MM.1S (cell line): ENCODE data around the gene NANOS3.

Source experiments
- EZH2phosphoT487 ChIP-seq: fragments of 300-600 bp; sonication (generic); IDR thresholded peaks from 2 replicates; pipeline ENCODE4 v1.6.1; 2018; ENCODE audit warnings: antibody characterized with exemption, low read length
- TF ChIP-seq, protein P1 (sequence below): fragments of 300-600 bp; sonication (generic); IDR thresholded peaks from 2 replicates; pipeline ENCODE4 v1.5.1; 2016; ENCODE audit warnings: antibody characterized with exemption, low read length, mixed read lengths

DNA sequence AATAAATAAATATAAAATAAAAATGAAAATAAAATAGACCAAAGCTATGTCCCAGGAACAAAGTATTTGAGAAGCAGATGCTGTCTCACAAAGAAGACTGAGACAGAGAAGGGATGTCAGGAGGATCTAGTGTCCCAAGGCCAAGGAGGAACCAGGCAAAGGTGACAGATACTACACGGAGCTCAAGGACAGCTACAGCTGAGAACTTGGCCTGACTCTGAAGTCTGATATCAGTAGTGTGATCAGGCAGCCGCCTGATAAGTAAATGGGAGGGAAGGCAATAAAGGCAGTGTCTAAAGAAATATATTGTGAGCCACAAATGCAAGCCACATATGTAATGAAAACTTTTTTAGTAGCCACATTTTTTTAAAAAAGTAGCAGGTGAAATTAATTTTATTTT, 20.4 kb upstream of the NANOS3 start:
- TF ChIP-seq, protein P1, sequence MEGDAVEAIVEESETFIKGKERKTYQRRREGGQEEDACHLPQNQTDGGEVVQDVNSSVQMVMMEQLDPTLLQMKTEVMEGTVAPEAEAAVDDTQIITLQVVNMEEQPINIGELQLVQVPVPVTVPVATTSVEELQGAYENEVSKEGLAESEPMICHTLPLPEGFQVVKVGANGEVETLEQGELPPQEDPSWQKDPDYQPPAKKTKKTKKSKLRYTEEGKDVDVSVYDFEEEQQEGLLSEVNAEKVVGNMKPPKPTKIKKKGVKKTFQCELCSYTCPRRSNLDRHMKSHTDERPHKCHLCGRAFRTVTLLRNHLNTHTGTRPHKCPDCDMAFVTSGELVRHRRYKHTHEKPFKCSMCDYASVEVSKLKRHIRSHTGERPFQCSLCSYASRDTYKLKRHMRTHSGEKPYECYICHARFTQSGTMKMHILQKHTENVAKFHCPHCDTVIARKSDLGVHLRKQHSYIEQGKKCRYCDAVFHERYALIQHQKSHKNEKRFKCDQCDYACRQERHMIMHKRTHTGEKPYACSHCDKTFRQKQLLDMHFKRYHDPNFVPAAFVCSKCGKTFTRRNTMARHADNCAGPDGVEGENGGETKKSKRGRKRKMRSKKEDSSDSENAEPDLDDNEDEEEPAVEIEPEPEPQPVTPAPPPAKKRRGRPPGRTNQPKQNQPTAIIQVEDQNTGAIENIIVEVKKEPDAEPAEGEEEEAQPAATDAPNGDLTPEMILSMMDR, result no peak
- TF ChIP-seq EZH2phosphoT487, result no peak
